ENCODE results near the gene KPNA1. TPM values are rescaled to one million over a fixed set of nuclear protein-coding genes. Genes with fewer than 3 reads are reported as not detected.

The KPNA1 gene
- total RNA-seq, 1 donor from 2014 or later = 46.0 TPM

DNA sequence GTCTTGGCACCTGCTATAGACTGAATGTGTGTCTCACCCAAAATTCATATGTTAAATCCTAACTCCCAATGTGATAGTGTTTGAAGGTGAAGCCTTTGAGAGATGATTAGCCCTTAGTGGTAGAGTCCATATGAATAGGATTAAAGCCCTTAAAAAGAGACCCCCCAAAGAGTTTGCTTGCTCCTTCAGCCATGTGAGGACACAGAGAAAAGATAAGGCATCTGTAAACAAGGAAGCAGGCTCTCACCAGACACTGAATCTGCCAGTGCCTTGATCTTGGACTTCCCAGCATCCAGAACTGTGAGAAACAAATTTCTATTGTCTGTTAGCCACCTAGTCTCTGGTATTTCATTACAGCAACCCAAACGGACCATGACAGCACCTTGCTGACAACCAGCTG is 16.6 kb downstream of the KPNA1 start:
- TF ChIP-seq, protein P1, sequence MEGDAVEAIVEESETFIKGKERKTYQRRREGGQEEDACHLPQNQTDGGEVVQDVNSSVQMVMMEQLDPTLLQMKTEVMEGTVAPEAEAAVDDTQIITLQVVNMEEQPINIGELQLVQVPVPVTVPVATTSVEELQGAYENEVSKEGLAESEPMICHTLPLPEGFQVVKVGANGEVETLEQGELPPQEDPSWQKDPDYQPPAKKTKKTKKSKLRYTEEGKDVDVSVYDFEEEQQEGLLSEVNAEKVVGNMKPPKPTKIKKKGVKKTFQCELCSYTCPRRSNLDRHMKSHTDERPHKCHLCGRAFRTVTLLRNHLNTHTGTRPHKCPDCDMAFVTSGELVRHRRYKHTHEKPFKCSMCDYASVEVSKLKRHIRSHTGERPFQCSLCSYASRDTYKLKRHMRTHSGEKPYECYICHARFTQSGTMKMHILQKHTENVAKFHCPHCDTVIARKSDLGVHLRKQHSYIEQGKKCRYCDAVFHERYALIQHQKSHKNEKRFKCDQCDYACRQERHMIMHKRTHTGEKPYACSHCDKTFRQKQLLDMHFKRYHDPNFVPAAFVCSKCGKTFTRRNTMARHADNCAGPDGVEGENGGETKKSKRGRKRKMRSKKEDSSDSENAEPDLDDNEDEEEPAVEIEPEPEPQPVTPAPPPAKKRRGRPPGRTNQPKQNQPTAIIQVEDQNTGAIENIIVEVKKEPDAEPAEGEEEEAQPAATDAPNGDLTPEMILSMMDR (IDR thresholded peaks at IDR 0.05; ENCODE audit: insufficient read depth, low read length, poor library complexity, severe bottlenecking) = no peak

DNA sequence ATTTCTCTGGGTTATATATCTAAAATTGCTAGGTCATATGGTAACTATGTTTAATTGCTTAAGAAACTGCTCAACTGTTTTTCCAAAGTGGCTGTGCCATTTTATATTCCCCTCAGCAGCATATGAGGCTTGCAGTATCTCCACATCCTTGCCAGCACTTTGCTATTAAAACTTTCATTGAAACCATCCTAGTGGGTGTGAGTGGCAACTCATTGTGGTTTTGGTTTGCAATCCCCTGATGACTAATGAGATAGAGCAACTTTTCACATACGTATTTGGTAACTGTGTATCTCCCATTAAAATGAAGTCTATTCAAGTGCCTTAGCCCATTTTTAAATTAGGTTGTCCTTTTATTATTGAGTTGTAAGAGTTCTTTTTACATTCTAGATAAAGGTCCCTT is 17.3 kb downstream of the KPNA1 start:
- DNase-seq (ENCODE audit: low read depth) = peak; percentile 74
- Histone ChIP-seq H3K4me3 (ENCODE audit: low read depth, low read length) (no peak overlapping the region), H3K27me3 (ENCODE audit: control insufficient read depth, insufficient read depth, low read length) (no peaks in the 10 kb centered on the region), H3K36me3 (ENCODE audit: control insufficient read depth, insufficient read depth, low read length) (no peaks in the 10 kb centered on the region)
- TF ChIP-seq, protein P1 (IDR thresholded peaks at IDR 0.05; ENCODE audit: insufficient read depth, low read length, poor library complexity, severe bottlenecking) = no peak

More for the DNA sequence above, 16.6 kb downstream of the KPNA1 start:
- H3K4me3 ChIP-seq (ENCODE audit: low read depth, low read length) = no peak overlapping the region
- H3K36me3 ChIP-seq (ENCODE audit: control insufficient read depth, insufficient read depth, low read length) = no peaks in the 10 kb centered on the region
- no peaks in the 10 kb centered on the region for H3K27me3 ChIP-seq (ENCODE audit: control insufficient read depth, insufficient read depth, low read length)
- no peak for DNase-seq (ENCODE audit: low read depth)

DNA sequence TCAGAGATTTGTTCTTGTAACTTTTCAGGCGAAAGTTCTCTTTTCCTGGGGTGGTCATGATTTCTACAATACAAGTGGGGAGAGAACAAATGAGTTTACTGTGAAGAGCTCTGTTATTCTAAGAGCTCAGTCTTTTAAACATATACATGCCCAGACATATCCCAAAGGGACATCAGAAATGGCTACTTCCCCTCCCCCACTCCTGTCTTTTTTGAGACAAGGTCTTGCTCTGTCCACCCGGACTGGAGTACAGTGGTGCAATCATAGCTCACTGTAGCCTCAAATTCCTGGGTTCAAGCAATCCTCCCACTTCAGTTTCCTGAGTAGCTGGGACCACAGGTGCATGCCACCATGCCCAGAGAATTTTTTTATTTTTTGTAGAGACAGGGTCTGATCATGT is 18.2 kb downstream of the KPNA1 start:
- TF ChIP-seq, protein P1 (IDR thresholded peaks at IDR 0.05; ENCODE audit: insufficient read depth, low read length, poor library complexity, severe bottlenecking) = no peak
- Histone ChIP-seq H3K4me3 (ENCODE audit: low read depth, low read length) (no peak overlapping the region), H3K27me3 (ENCODE audit: control insufficient read depth, insufficient read depth, low read length) (no peaks in the 10 kb centered on the region), H3K36me3 (ENCODE audit: control insufficient read depth, insufficient read depth, low read length) (no peaks in the 10 kb centered on the region)
- no peak for DNase-seq (ENCODE audit: low read depth)

DNA sequence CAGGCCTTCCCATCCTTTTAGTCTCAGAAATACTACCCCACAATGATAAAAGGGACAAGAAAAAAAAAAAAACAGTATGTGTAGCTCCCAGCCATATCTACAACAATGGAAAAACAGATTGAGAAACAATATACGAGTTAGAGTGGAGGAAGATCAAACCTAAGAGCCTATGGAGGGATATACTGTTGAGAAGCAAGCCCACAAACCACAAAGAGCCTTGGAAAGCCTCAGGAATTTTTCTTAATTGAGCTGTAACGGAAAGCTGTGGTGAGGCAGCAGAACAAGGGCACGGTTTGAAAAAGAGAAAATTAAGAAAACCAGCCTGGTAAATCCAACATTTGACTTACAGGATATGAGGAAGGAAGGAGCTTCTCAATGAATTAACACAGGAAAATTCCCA is 21.4 kb downstream of the KPNA1 start:
- DNase-seq (ENCODE audit: low read depth) = no peak
- Histone ChIP-seq H3K36me3 (ENCODE audit: control insufficient read depth, insufficient read depth, low read length) (no peaks in the 10 kb centered on the region), H3K27me3 (ENCODE audit: control insufficient read depth, insufficient read depth, low read length) (no peaks in the 10 kb centered on the region), H3K4me3 (ENCODE audit: low read depth, low read length) (no peak overlapping the region)
- TF ChIP-seq, protein P1 (IDR thresholded peaks at IDR 0.05; ENCODE audit: insufficient read depth, low read length, poor library complexity, severe bottlenecking) = no peak

DNA sequence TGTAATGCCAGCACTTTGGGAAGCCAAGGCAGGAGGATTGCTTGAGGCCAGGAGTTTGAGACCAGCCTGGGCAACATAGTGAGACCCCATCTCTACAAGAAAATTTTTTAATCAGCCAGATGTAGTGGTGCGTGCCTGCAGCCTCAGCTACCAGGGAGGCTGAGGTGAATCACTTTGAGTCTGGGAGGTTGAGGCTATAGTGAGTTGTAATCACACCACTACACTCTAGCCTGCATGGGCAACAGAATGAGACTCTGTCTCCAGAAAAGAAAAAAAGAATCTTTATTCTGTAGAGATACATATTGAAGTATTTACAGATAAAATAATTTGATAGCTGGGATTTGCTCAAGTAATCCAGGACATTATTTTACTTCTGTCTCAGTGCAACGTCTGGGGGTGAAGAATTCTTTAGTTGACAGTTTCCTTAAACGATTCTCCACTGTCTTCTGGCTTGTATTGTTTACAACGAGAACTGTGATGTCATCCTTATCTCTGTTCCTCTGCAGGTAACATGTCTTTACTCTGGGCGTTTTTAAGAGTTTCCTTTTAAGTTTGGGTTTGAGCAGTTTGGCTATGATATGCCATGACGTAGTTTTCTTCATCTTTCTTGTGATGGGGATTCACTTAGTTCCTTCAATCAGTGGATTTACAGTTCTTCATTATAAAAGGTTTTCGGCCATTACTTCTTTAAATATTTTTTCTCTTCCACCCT is 26.3 kb downstream of the KPNA1 start:
- TF ChIP-seq, protein P1 (IDR thresholded peaks at IDR 0.05; ENCODE audit: insufficient read depth, low read length, poor library complexity, severe bottlenecking) = no peak
- no peaks in the 10 kb centered on the region for H3K27me3 ChIP-seq (ENCODE audit: control insufficient read depth, insufficient read depth, low read length)
- H3K36me3 ChIP-seq (ENCODE audit: control insufficient read depth, insufficient read depth, low read length) = no peaks in the 10 kb centered on the region
- no peak overlapping the region for H3K4me3 ChIP-seq (ENCODE audit: low read depth, low read length)
- DNase-seq (ENCODE audit: low read depth) = no peak

DNA sequence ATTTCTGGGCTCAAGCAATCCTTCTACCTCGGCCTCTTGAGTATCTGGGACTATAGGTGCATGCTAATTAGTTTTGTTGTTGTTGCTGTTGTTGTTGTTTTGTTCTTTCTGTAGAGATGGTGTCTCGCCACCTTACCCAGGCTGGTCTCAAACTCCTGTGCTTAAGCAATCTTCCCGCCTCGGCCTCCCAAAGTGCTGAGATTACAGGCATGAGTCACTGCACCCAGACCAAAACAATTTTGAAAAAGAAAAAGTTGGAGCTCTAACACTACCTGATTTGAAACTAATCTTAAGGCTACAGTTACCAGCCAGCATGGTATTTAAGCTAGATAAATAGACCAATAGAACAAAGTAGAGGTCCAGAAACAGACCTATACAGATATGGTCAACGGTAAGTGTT is 29.8 kb downstream of the KPNA1 start:
- no peak overlapping the region for H3K4me3 ChIP-seq (ENCODE audit: low read depth, low read length)
- H3K36me3 ChIP-seq (ENCODE audit: control insufficient read depth, insufficient read depth, low read length) = no peaks in the 10 kb centered on the region
- no peaks in the 10 kb centered on the region for H3K27me3 ChIP-seq (ENCODE audit: control insufficient read depth, insufficient read depth, low read length)
- DNase-seq (ENCODE audit: low read depth) = no peak
- TF ChIP-seq, protein P1 (IDR thresholded peaks at IDR 0.05; ENCODE audit: insufficient read depth, low read length, poor library complexity, severe bottlenecking) = no peak

All from kidney epithelial cell (primary cell).